GM12801 (cell line): ENCODE data around the gene PPARA.

ENCODE experiments used
- CTCF ChIP-seq: IDR thresholded peaks from one replicate; pipeline ENCODE4 v1.5.1; 2011; ENCODE audit warnings: control low read depth; ENCODE audit not compliant: insufficient read length; ENCODE audit errors: extremely low read depth

PPARA gene

GRCh38 chr22:46286006-46286405 lies 135.7 kb downstream of the PPARA start:
- TF ChIP-seq CTCF: no peak

- TF ChIP-seq CTCF: no peak
Observed at GRCh38 chr22:46286941-46287872, 136.9 kb downstream of the PPARA start.

GRCh38 chr22:46287873-46288751 lies 137.8 kb downstream of the PPARA start:
- no peak for TF ChIP-seq CTCF

GRCh38 chr22:46288846-46289243 lies 138.5 kb downstream of the PPARA start:
- TF ChIP-seq CTCF: no peak

GRCh38 chr22:46289244-46289891 lies 139.0 kb downstream of the PPARA start:
- no peak for TF ChIP-seq CTCF

GRCh38 chr22:46290121-46290842 lies 140.0 kb downstream of the PPARA start:
- no peak for TF ChIP-seq CTCF
